ENCODE measurements around the gene KIF1A. TPM values are rescaled to one million over a fixed set of nuclear protein-coding genes. Genes with fewer than 3 reads are reported as not detected.

Gene KIF1A
- total RNA-seq, 6 experiments from 2014 or later, result not detected

- TF ChIP-seq, protein P1, sequence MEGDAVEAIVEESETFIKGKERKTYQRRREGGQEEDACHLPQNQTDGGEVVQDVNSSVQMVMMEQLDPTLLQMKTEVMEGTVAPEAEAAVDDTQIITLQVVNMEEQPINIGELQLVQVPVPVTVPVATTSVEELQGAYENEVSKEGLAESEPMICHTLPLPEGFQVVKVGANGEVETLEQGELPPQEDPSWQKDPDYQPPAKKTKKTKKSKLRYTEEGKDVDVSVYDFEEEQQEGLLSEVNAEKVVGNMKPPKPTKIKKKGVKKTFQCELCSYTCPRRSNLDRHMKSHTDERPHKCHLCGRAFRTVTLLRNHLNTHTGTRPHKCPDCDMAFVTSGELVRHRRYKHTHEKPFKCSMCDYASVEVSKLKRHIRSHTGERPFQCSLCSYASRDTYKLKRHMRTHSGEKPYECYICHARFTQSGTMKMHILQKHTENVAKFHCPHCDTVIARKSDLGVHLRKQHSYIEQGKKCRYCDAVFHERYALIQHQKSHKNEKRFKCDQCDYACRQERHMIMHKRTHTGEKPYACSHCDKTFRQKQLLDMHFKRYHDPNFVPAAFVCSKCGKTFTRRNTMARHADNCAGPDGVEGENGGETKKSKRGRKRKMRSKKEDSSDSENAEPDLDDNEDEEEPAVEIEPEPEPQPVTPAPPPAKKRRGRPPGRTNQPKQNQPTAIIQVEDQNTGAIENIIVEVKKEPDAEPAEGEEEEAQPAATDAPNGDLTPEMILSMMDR (IDR thresholded peaks at IDR 0.05), result no peak
- no peak overlapping the region for H3K4me3 Mint-ChIP-seq
- H3K27me3 Mint-ChIP-seq (ENCODE audit: insufficient read depth), result peaks cover 4% of the 10 kb centered on the region
- H3K9me3 Mint-ChIP-seq, result no peaks in the 10 kb centered on the region
- H3K4me1 Mint-ChIP-seq (ENCODE audit: low read depth), result no peaks in the 10 kb centered on the region
- no peaks in the 10 kb centered on the region for H3K36me3 Mint-ChIP-seq (ENCODE audit: low read depth)
- no peak overlapping the region for H3K27ac Mint-ChIP-seq
- DNase-seq, result no peak
Observed at GRCh38 chr2:240778426-240778825, 41.6 kb downstream of the KIF1A start.

- no peak overlapping the region for H3K4me3 Mint-ChIP-seq
- no peaks in the 10 kb centered on the region for H3K9me3 Mint-ChIP-seq
- H3K27me3 Mint-ChIP-seq (ENCODE audit: insufficient read depth), result peaks cover 4% of the 10 kb centered on the region
- H3K36me3 Mint-ChIP-seq (ENCODE audit: low read depth), result no peaks in the 10 kb centered on the region
- H3K4me1 Mint-ChIP-seq (ENCODE audit: low read depth), result no peaks in the 10 kb centered on the region
- H3K27ac Mint-ChIP-seq, result no peak overlapping the region
- TF ChIP-seq, protein P1 (IDR thresholded peaks at IDR 0.05), result no peak
- no peak for DNase-seq
Observed at GRCh38 chr2:240777456-240778212, 42.4 kb downstream of the KIF1A start.

- no peak for DNase-seq
- no peaks in the 10 kb centered on the region for H3K4me1 Mint-ChIP-seq (ENCODE audit: low read depth)
- H3K27ac Mint-ChIP-seq, result no peak overlapping the region
- H3K4me3 Mint-ChIP-seq, result no peak overlapping the region
- H3K27me3 Mint-ChIP-seq (ENCODE audit: insufficient read depth), result peaks cover 6% of the 10 kb centered on the region
- TF ChIP-seq, protein P1 (IDR thresholded peaks at IDR 0.05), result no peak
- no peaks in the 10 kb centered on the region for H3K36me3 Mint-ChIP-seq (ENCODE audit: low read depth)
- no peaks in the 10 kb centered on the region for H3K9me3 Mint-ChIP-seq
Observed at GRCh38 chr2:240775905-240776304, 44.1 kb downstream of the KIF1A start.

DNA sequence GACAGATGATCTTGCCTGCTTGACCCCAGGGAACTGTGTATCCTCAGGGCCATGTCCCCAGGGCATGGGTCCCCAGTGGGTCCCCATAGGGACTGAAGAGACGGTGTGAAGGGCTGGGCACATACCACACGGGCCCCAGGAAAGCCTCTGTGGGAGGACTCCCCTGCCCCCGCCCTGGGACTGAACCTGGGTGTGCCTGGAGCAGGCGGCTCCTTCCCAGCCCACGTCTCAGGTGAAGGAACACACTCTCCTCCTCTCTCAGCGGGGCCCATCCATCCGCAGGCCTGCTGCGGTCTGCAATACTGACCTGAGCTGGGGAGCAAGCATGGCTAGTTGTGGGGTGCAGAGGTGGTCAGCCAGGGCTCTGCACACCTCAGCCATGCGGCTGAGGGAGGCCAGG, 45.2 kb downstream of the KIF1A start:
- TF ChIP-seq, protein P1 (IDR thresholded peaks at IDR 0.05), result no peak
- Mint-ChIP-seq H3K4me1 (ENCODE audit: low read depth) (no peaks in the 10 kb centered on the region), H3K27me3 (ENCODE audit: insufficient read depth) (peaks cover 6% of the 10 kb centered on the region), H3K9me3 (no peaks in the 10 kb centered on the region), H3K27ac (no peak overlapping the region), H3K4me3 (no peak overlapping the region), H3K36me3 (ENCODE audit: low read depth) (no peaks in the 10 kb centered on the region)
- no peak for DNase-seq

DNA sequence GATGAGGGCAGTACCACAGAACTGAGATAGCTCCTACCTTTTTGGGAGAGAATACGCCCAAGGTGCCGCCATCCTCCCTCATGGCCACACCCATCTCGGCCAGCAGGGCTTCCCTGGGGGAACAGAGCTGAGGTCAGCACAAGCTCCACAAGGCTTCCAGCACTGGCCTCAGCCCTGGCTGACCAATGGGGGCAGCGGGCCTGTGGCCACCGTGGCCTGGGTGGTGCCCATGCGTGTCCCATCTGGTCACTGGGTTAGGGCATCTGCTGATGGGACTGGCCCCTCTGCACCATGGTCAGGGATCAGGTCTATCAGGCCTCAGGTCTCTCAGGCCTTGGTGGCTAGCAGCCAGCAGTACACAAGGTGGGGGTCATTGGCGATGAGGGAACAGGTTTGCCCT, 50.9 kb downstream of the KIF1A start:
- no peaks in the 10 kb centered on the region for H3K36me3 Mint-ChIP-seq (ENCODE audit: low read depth)
- DNase-seq, result no peak
- H3K4me3 Mint-ChIP-seq, result no peak overlapping the region
- no peak overlapping the region for H3K27ac Mint-ChIP-seq
- no peaks in the 10 kb centered on the region for H3K9me3 Mint-ChIP-seq
- TF ChIP-seq, protein P1 (IDR thresholded peaks at IDR 0.05), result no peak
- no peaks in the 10 kb centered on the region for H3K4me1 Mint-ChIP-seq (ENCODE audit: low read depth)
- peaks cover 8% of the 10 kb centered on the region for H3K27me3 Mint-ChIP-seq (ENCODE audit: insufficient read depth)
